Fibroblast of villous mesenchyme (primary cell): ENCODE data around the gene PIGP. TPM values are rescaled to one million over a fixed set of nuclear protein-coding genes. Genes with fewer than 3 reads are reported as not detected.
A peak's percentile ranks its signal among the peaks of the same experiment; 100 is the strongest.

Source experiments
- DNase-seq: peaks from one replicate; pipeline ENCODE4 v3.0.0-alpha.2; 2010; ENCODE audit warnings: low read depth
- H3K4me3 ChIP-seq: 2 replicates; pipeline ENCODE4 v1.5.1; 2011; ENCODE audit warnings: low read depth, mild to moderate bottlenecking, low read length
- CTCF ChIP-seq: IDR thresholded peaks from 2 replicates; pipeline ENCODE4 v1.5.1; 2012; ENCODE audit warnings: low read depth, mild to moderate bottlenecking, low read length; ENCODE audit not compliant: insufficient read depth
- total RNA-seq: library from RNA; depleted of rRNA; stranded (reverse); fragments of >200 nt; gene quantifications from 2 replicates; pipeline ENCODE4 v1.2.3, GENCODE V29; 2012

The PIGP gene
- total RNA-seq, 1 donor = 11.2 TPM

- DNase-seq = no peak
- no peak overlapping the region for H3K4me3 ChIP-seq
- TF ChIP-seq CTCF = no peak
Measured at GRCh38 chr21:37101384-37101783, 28.5 kb upstream of the PIGP start.

- no peak overlapping the region for H3K4me3 ChIP-seq
- no peak for TF ChIP-seq CTCF
- no peak for DNase-seq
Measured at GRCh38 chr21:37100316-37100715, 27.4 kb upstream of the PIGP start.

- DNase-seq = no peak
- no peak overlapping the region for H3K4me3 ChIP-seq
- no peak for TF ChIP-seq CTCF
Measured at GRCh38 chr21:37098751-37099150, 25.9 kb upstream of the PIGP start.

- TF ChIP-seq CTCF = no peak
- no peak for DNase-seq
- no peak overlapping the region for H3K4me3 ChIP-seq
Measured at GRCh38 chr21:37095821-37096220, 22.9 kb upstream of the PIGP start.

- DNase-seq = no peak
- no peak overlapping the region for H3K4me3 ChIP-seq
- TF ChIP-seq CTCF = no peak
Measured at GRCh38 chr21:37093977-37094376, 21.1 kb upstream of the PIGP start.

GRCh38 chr21:37088186-37088735 lies 15.4 kb upstream of the PIGP start:
- DNase-seq = peak; percentile 72

More at GRCh38 chr21:37088186-37088735, 15.4 kb upstream of the PIGP start:
- no peak for TF ChIP-seq CTCF
- H3K4me3 ChIP-seq = no peak overlapping the region
